Stomach (tissue), 4 donors: ENCODE data around the gene NAT9.

Source experiments
- POLR2A ChIP-seq, 4 donors: fragments of 450-650 bp; IDR thresholded peaks; one replicate each; pipeline ENCODE4 v1.6.1; 2016; ENCODE audit warnings: antibody characterized with exemption in 4 of 4, control low read depth in 2 of 4, mild to moderate bottlenecking in 1 of 4, moderate library complexity in 1 of 4
- POLR2AphosphoS5 ChIP-seq, 3 donors: sonication (generic); formaldehyde crosslinking; IDR thresholded peaks; one replicate each; pipeline ENCODE4 v1.6.1; 2016; ENCODE audit warnings: antibody characterized with exemption in 3 of 3
- TF ChIP-seq, protein P1 (sequence below), 7 experiments: fragments of 450-650 bp in 4 of 7; fragments of 200-600 bp in 3 of 7; sonication (generic) in 3 of 7; IDR thresholded peaks; one replicate each; pipeline ENCODE4 v1.5.1; 2016 to 2019; ENCODE audit warnings: antibody characterized with exemption in 7 of 7, control low read depth in 2 of 7, mild to moderate bottlenecking in 1 of 7

GRCh38 chr17:74772053-74772452, 4.1 kb downstream of the NAT9 start:
- TF ChIP-seq, protein P1, sequence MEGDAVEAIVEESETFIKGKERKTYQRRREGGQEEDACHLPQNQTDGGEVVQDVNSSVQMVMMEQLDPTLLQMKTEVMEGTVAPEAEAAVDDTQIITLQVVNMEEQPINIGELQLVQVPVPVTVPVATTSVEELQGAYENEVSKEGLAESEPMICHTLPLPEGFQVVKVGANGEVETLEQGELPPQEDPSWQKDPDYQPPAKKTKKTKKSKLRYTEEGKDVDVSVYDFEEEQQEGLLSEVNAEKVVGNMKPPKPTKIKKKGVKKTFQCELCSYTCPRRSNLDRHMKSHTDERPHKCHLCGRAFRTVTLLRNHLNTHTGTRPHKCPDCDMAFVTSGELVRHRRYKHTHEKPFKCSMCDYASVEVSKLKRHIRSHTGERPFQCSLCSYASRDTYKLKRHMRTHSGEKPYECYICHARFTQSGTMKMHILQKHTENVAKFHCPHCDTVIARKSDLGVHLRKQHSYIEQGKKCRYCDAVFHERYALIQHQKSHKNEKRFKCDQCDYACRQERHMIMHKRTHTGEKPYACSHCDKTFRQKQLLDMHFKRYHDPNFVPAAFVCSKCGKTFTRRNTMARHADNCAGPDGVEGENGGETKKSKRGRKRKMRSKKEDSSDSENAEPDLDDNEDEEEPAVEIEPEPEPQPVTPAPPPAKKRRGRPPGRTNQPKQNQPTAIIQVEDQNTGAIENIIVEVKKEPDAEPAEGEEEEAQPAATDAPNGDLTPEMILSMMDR (IDR thresholded peaks at IDR 0.05) = no peak
- TF ChIP-seq POLR2AphosphoS5 (IDR thresholded peaks at IDR 0.05) (no peak), POLR2A (IDR thresholded peaks at IDR 0.05) (no peak)
